ENCODE measurements around the gene FNDC3B.
"Not testable (repeated sequence)": the region's sequence is repeated elsewhere in the genome, so short reads cannot be mapped to it uniquely, and the experiment has no call there.

The FNDC3B gene

GRCh38 chr3:172249039-172249438 is 209.7 kb downstream of the FNDC3B start:
- DNase-seq, result no peak

- no peak for DNase-seq
Observed at GRCh38 chr3:172251211-172251610, 211.8 kb downstream of the FNDC3B start.

- no peak for DNase-seq
Observed at GRCh38 chr3:172253200-172253599, 213.8 kb downstream of the FNDC3B start.

GRCh38 chr3:172254542-172254941 is 215.2 kb downstream of the FNDC3B start:
- no peak for DNase-seq

GRCh38 chr3:172255321-172255720 is 215.9 kb downstream of the FNDC3B start:
- not testable (repeated sequence) for DNase-seq

- no peak for DNase-seq
Observed at GRCh38 chr3:172256101-172256734, 216.8 kb downstream of the FNDC3B start.

- no peak for DNase-seq
Observed at GRCh38 chr3:172257648-172258400, 218.4 kb downstream of the FNDC3B start.

GRCh38 chr3:172258624-172259023 is 219.2 kb downstream of the FNDC3B start:
- no peak for DNase-seq

GRCh38 chr3:172259111-172259541 is 219.7 kb downstream of the FNDC3B start:
- DNase-seq, result no peak

GRCh38 chr3:172259726-172260248 is 220.4 kb downstream of the FNDC3B start:
- no peak for DNase-seq

GRCh38 chr3:172260381-172260780 is 221.0 kb downstream of the FNDC3B start:
- DNase-seq, result no peak

GRCh38 chr3:172261054-172261453 is 221.7 kb downstream of the FNDC3B start:
- DNase-seq, result no peak

- DNase-seq, result no peak
Observed at GRCh38 chr3:172262991-172263608, 223.7 kb downstream of the FNDC3B start.

GRCh38 chr3:172263781-172264486 is 224.6 kb downstream of the FNDC3B start:
- no peak for DNase-seq

GRCh38 chr3:172266103-172266502 is 226.7 kb downstream of the FNDC3B start:
- no peak for DNase-seq

- no peak for DNase-seq
Observed at GRCh38 chr3:172268425-172268824, 229.0 kb downstream of the FNDC3B start.

- no peak for DNase-seq
Observed at GRCh38 chr3:172268868-172269267, 229.5 kb downstream of the FNDC3B start.

GRCh38 chr3:172270557-172271166 is 231.3 kb downstream of the FNDC3B start:
- no peak for DNase-seq

- DNase-seq, result no peak
Observed at GRCh38 chr3:172271386-172271976, 232.1 kb downstream of the FNDC3B start.

GRCh38 chr3:172272698-172273097 is 233.3 kb downstream of the FNDC3B start:
- DNase-seq, result no peak

GRCh38 chr3:172273378-172273777 is 234.0 kb downstream of the FNDC3B start:
- DNase-seq, result no peak

GRCh38 chr3:172274906-172275305 is 235.5 kb downstream of the FNDC3B start:
- DNase-seq, result no peak
